ENCODE measurements around the gene CILP2. TPM values are rescaled to one million over a fixed set of nuclear protein-coding genes. Genes with fewer than 3 reads are reported as not detected.

CILP2 gene
- total and polyA plus RNA-seq, 9 of the 15 experiments (the other 6 are each of a cell fraction or from before 2014, with no cell fraction given), result 0.04 to 0.35 (median 0.05) TPM; not detected in 2

DNA sequence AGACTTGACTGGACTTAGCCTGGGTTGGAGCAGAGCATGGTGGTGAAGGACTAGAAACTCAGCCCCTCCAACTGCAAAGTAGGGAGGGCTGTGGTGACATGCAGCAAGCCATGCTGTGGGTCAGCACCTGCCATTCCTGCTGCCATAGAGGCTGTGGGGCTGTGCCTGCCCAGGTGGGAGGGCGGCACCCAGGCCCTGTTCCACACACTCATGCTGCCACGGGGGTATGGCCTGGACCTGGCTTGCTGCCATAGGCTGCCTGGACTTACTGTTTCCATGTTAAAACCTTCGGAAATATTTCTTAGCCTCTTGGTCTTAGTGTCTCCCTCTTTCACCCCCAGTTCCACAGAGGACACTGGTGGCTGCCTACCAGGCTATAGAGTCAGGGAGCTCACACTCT, 29.3 kb downstream of the CILP2 start:
- Histone ChIP-seq H2AFZ (ENCODE audit: low read depth, low read length) (no peak overlapping the region), H3K9me1 (ENCODE audit: control insufficient read depth, insufficient read depth, low read length) (no peaks in the 10 kb centered on the region), H3K4me3 (no peak overlapping the region), H4K20me1 (replicated peaks; ENCODE audit: control insufficient read depth, insufficient read depth, low read length) (0 out of 2 replicates have a peak, but pooled peaks cover 5% of the 10 kb centered on the region), H3K79me2 (ENCODE audit: control insufficient read depth, insufficient read depth, low read length) (no peaks in the 10 kb centered on the region), H3K9ac (ENCODE audit: insufficient read depth in 1 of 2, low read depth in 2 of 2, low read length in 2 of 2) (no peak overlapping the region; a peak in 1 of 4 replicates), H3K27me3 (ENCODE audit: control insufficient read depth in 2 of 2, insufficient read depth in 2 of 2, low read length in 2 of 2) (no peaks in the 10 kb centered on the region; a peak in 1 of 5 replicates), H3K4me2 (ENCODE audit: insufficient read depth, low read length) (no peak overlapping the region), H3K36me3 (ENCODE audit: control insufficient read depth, insufficient read depth, low read length) (no peaks in the 10 kb centered on the region), H3K4me1 (replicated peaks in 1 of 2; ENCODE audit: control insufficient read depth in 2 of 2, insufficient read depth in 2 of 2, low read length in 2 of 2) (peaks cover 0 to 16% of the 10 kb centered on the region in 2 experiments; a peak in 2 of 5 replicates), H3K9me3 (replicated peaks; ENCODE audit: control insufficient read depth, insufficient read depth, low read depth, low read length) (no peaks in the 10 kb centered on the region), H3K27ac (ENCODE audit: extremely low read depth, low read depth, low read length) (no peak overlapping the region)
- WGBS (ENCODE audit: insufficient coverage, low coverage, missing lambda C conversion rate), result 7% methylated on average over 3 of the region's 3 CpGs
- ChIA-PET CTCF (ENCODE audit: low intra/inter-chr PET ratio) (no interaction called here), POLR2A (no interaction called here)
- in situ Hi-C loops (cut with MboI) (no loop called here), intact Hi-C loops (cut with micrococcal nuclease) (loop anchor here (10.0 kb wide), 1 partner anchor 177 kb away; no protein-coding TSS in a partner anchor)
- ATAC-seq (no peak), FAIRE-seq (no peak), DNase-seq (ENCODE audit: extremely low read depth in 1 of 4, low spot score in 3 of 4) (no peak)
- BruUV-seq (replicated peaks), result no TSS peak
- TF ChIP-seq HDAC8 (tag; IDR thresholded peaks at IDR 0.05) (no peak), ZNF232 (CRISPR knock-in tag; IDR thresholded peaks at IDR 0.05) (no peak), HNRNPUL1 (IDR thresholded peaks at IDR 0.05; ENCODE audit: low read length) (no peak), FUS (optimal IDR thresholded peaks at IDR 0.05; ENCODE audit: low read depth, low read length) (no peak), BACH1 (tag; IDR thresholded peaks at IDR 0.05) (no peak), ZNF175 (CRISPR knock-in tag; IDR thresholded peaks at IDR 0.05; ENCODE audit: low read depth) (no peak), ZKSCAN8 (CRISPR knock-in tag; IDR thresholded peaks at IDR 0.05) (no peak), ZNF316 (IDR thresholded peaks at IDR 0.05) (no peak)
- TF ChIP-seq, protein P1, sequence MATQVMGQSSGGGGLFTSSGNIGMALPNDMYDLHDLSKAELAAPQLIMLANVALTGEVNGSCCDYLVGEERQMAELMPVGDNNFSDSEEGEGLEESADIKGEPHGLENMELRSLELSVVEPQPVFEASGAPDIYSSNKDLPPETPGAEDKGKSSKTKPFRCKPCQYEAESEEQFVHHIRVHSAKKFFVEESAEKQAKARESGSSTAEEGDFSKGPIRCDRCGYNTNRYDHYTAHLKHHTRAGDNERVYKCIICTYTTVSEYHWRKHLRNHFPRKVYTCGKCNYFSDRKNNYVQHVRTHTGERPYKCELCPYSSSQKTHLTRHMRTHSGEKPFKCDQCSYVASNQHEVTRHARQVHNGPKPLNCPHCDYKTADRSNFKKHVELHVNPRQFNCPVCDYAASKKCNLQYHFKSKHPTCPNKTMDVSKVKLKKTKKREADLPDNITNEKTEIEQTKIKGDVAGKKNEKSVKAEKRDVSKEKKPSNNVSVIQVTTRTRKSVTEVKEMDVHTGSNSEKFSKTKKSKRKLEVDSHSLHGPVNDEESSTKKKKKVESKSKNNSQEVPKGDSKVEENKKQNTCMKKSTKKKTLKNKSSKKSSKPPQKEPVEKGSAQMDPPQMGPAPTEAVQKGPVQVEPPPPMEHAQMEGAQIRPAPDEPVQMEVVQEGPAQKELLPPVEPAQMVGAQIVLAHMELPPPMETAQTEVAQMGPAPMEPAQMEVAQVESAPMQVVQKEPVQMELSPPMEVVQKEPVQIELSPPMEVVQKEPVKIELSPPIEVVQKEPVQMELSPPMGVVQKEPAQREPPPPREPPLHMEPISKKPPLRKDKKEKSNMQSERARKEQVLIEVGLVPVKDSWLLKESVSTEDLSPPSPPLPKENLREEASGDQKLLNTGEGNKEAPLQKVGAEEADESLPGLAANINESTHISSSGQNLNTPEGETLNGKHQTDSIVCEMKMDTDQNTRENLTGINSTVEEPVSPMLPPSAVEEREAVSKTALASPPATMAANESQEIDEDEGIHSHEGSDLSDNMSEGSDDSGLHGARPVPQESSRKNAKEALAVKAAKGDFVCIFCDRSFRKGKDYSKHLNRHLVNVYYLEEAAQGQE (IDR thresholded peaks at IDR 0.05; ENCODE audit: borderline replicate concordance), result no peak
- TF ChIP-seq, protein P1 (CRISPR knock-in tag; IDR thresholded peaks at IDR 0.05; ENCODE audit: low read depth), result no peak

All from K562 (cell line).